Stimulated activated CD8-positive, alpha-beta memory T cell treated with anti-CD3 and anti-CD28 coated beads, Interleukin-2, amount 100 ng/mL, for 48 hours (primary cell): ENCODE measurements around the gene FGFR3.
A peak's percentile ranks its signal among the peaks of the same experiment; 100 is the strongest.

Experiments used
- DNase-seq, 2 donors: peaks; one replicate each; pipeline ENCODE4 v3.0.0-alpha.2; 2020; ENCODE audit warnings: low read depth in 2 of 2

The FGFR3 gene

DNA sequence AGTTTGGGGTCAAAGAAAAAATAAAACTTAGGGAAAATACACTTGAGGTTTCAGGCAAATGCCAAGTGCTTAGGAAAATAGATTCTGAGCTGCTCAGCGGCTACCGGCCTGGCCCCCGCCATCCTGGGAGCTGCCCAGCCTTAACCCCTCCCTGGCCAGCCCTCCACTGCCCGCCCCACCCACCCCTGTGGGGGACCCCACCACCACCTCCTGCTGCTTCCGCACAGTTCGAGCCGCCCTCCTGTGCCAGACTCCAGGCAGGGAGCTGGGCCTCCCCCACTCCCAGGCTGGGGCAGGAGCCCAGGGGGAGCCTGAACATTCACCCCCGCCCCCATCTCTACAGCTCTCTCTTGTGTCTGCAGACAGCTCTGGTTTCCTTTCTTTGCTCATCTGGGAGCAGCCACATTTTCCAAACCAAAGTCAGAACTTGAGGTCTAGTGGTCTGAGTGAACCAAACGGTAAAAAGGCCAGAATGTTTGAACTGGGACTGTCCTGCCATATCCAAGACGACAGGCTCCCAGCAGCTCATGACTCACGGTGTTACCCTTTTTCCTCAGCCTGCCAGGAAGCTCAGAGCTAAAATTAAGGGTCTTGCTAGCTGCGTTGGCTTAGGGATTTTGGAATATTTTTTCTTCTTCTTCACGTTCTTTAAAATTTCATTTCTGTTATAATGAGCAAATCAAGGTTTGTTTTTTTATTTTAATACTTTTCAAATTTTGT, 4.7 kb upstream of the FGFR3 start:
- DNase-seq = no peak

DNA sequence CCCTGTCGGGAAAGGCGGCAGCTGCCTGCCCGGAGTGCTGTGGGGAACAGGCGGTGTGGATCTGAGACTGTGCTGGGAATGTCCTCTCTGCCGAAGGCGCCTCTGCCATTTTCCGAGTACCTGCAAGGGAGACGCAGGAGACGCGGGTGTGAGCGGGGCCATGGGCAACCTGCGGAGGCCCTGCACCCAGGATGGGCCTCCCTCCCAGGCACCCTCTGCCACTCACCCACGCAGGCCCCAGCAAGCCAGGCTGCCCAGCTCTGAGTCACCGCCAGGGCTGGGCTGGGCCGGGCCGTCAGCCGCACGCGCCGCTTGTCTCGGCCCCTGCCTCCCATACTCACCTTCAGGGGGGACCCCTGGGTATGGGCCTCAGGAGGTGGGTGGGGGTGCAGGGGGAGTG, 3.5 kb upstream of the FGFR3 start:
- DNase-seq = no peak

DNA sequence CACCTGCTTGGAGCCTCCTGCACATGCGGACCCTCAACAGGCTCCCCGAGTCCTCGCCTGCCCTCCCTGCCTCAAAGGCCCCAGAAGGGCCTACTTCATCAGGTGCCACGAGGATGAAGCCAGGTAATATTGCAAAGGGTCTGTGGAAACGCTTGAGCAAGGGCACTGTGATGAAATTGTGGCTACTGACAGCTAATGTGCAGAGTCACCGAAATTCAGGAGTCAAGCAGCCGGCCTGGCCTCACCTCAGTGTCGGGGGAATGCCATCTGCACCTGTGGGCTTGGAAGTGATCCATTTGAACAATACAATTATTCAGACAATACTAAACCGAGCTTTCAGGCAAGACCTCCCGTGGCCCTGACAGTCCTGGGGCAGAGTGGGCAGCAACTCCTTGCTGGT, 3.1 kb upstream of the FGFR3 start:
- no peak for DNase-seq

DNA sequence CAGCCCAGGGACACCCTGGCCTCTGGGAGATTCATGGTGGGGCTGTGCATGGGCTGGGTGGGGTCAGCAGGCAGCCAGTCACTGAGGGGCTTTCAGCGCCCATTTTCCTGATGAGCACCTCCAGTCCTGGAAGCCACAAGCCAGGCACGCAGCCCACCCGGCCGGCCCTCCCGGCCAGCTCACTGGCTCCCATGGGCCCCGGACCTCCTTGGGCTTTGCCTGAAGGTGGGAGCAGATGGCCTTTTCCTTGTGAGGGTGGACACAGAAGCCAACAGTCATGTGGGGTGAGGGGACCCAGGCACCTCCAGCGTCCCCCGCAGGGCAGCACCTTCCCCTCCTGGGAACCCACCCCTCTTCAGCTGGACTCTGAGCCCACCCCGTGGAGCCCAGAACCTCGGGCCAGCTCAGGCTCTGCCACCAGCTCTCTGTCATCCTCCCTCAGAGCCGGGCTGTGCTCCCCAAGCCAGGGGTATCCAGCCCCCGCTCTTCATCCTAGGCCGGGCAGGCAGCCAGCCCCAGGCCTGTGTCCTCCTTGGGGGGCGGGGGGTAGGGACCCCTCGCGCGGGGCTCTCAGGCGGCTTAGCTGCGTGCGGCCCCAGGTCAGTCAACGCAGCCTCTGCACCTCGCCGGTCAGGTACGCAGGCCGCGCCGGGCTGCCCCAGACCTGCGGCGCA, 798 bp upstream of the FGFR3 start:
- DNase-seq = no peak

DNA sequence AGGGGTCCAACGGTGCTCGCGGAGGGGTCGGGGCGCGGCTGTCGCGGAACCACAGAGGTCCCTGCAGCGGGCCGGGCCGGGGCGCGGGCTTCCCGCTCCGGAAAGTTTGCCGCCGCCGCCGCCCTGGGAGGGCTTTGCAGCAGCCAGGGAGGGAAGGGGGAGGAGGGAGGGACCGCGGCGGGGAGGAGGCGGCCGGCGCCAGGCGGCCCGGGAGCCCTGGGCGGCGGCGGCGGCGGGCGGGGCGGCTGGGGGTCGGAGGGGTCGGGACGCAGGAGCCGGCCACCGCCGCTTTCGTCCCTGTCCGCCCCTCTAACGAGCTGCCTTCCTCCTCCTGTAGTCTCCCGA, 375 bp downstream of the FGFR3 start:
- DNase-seq = peak in 1 of 2 donors; percentile 16

DNA sequence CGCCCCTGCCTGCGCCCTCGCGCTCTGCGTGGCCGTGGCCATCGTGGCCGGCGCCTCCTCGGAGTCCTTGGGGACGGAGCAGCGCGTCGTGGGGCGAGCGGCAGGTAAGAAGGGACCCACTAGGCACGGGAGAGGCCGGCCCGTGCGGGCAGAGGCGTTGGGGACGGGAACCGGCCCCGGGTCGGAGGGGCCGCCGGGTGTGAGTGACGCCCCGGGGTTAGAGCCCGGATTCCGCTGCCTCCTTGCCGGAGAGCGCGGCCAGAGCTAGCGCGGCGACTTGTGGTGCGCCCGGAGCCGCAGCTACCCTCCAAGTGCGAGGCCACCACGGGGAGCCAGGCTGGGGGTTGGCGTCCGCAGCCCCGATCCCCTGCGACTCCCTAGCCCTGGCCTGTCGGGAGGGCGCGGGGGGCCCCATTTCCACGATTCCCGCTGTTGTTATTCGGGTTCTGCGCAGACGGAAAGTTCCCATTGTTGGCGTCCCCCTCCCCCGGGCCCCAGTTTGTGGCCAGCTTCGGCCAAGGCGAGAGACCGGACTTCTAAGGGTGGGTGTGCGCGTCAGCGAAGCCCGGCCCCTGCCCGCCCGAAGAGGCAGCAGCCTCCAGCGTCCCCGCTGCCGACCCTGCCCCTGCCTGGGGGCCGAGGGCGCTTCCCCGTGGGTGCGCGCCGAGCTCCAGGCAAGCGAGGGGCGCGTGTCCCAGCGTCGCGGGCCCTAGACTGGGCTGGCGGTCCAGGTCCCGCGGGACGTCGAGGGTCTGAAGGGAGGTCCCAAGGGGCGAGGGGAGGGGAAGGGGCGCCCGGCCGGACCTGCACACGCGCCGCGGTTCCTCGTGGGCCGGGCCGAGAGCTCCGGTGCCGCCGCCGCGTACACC, 1.1 kb downstream of the FGFR3 start:
- DNase-seq = no peak

DNA sequence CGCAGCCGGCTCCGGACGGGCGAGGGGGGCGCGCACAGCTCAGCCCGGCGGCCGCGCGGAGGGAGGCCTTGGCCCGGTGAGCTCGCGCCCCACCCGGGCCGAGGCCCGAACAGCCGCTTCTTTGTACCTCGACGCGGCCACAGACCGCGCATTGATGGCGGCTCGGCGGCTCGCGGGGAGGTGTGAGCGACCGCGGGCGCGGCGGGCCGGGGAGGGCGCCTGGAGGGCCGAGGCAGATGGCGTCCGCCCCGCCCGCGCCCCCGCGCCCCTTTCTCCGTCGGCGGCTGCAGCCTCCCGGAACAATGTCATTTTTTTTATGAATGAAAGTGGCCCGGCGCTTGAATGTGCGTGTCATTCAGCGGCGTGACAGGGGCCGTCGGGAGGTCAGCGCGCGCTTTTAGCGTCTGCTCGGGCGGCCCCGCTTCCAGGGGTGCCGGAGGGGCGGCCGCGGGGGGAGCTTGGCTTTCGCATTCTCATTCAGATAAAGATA, 1.8 kb downstream of the FGFR3 start:
- no peak for DNase-seq

DNA sequence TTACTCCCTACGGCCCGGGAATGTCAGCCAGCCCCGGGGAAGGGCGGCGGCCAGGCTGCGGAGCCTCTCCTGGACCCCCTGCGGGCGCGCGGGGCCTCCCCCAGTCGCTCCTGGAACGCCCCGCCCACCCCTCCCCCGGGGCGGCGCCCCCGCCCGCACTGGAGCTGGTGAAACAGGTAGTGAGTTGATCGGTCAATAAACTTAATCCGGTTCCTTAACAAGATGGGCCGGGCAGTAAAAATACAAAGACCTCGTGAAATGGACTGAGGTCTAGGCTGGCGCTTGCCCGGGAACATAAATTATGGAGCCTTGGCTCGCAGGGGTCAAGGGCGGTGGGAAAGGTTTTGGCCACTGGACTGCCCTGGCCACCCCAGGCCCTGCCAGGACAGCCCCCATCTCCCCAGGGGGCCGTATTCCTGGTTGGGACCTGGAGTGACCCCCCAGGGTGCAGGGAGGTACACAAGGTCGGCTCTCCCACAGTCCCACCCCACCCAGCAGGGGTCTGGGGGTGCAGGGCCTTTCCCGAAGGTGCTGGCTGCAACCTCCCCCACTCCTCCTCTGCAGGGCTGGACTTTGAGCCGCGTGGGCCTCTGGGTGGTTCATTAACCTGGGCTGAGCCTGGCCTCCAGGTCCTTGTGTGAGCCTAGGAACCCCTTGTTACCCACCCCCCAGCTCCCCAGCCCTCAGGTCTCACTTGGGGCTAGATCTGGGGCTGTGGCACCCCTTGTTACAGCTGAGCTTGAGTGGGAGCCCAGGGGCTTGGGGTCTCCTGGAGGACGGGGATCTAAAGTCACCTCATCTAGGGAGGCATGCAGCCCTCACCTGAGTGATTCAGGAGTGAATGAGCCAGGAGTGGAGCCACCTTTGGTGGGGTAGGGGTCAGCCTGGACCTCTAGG, 2.5 kb downstream of the FGFR3 start:
- DNase-seq = no peak

- no peak for DNase-seq
These were observed 3.6 kb downstream of the FGFR3 start for GRCh38 chr4:1796486-1797204.

- DNase-seq = no peak
These were observed 4.3 kb downstream of the FGFR3 start for GRCh38 chr4:1797298-1797860.

- no peak for DNase-seq
These were observed 4.9 kb downstream of the FGFR3 start for GRCh38 chr4:1797861-1798579.

- DNase-seq = no peak
These were observed 5.7 kb downstream of the FGFR3 start for GRCh38 chr4:1798580-1799386.

- DNase-seq = no peak
These were observed 6.6 kb downstream of the FGFR3 start for GRCh38 chr4:1799387-1800375.

- DNase-seq = no peak
These were observed 7.7 kb downstream of the FGFR3 start for GRCh38 chr4:1800805-1801204.

DNA sequence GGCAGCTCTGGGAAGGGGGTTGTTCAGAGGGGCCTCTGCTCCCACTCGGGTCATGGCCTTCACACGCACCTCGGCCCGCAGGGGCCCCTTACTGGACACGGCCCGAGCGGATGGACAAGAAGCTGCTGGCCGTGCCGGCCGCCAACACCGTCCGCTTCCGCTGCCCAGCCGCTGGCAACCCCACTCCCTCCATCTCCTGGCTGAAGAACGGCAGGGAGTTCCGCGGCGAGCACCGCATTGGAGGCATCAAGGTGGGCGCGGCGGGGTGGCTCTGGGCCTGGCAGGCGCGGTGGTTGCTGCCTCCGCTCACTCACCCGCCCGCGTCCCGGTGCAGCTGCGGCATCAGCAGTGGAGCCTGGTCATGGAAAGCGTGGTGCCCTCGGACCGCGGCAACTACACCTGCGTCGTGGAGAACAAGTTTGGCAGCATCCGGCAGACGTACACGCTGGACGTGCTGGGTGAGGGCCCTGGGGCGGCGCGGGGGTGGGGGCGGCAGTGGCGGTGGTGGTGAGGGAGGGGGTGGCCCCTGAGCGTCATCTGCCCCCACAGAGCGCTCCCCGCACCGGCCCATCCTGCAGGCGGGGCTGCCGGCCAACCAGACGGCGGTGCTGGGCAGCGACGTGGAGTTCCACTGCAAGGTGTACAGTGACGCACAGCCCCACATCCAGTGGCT, 8.3 kb downstream of the FGFR3 start:
- DNase-seq = no peak

GRCh38 chr4:1802151-1802715, 9.1 kb downstream of the FGFR3 start:
- no peak for DNase-seq
